Muscle of back (tissue), 11 donors: ENCODE results near the gene CCDC167. TPM values are rescaled to one million over a fixed set of nuclear protein-coding genes. Genes with fewer than 3 reads are reported as not detected.

Experiments used
- DNase-seq, 3 donors: peaks; one replicate each; pipeline versions ENCODE4 v3.0.0 to v3.0.0-alpha.2; 2013
- polyA plus RNA-seq, 10 donors: library from polyadenylated mRNA; unstranded; fragments of 120-200 nt; gene quantifications; one replicate each; pipeline ENCODE4 v1.2.1, GENCODE V29; 2013; ENCODE audit not compliant: insufficient read length in 10 of 10

The CCDC167 gene
- polyA plus RNA-seq, 10 donors = 18.5 to 26.6 (median 22.0) TPM

GRCh38 chr6:37491171-37491829 is 8.4 kb downstream of the CCDC167 start:
- no peak for DNase-seq

- no peak for DNase-seq
Observed at GRCh38 chr6:37490536-37491170, 9.0 kb downstream of the CCDC167 start.

GRCh38 chr6:37489697-37490336 is 9.9 kb downstream of the CCDC167 start:
- no peak for DNase-seq

- DNase-seq = no peak
Observed at GRCh38 chr6:37488476-37488875, 11.2 kb downstream of the CCDC167 start.

GRCh38 chr6:37487591-37488380 is 11.9 kb downstream of the CCDC167 start:
- no peak for DNase-seq

GRCh38 chr6:37486121-37486839 is 13.4 kb downstream of the CCDC167 start:
- DNase-seq = no peak

GRCh38 chr6:37485291-37485702 is 14.4 kb downstream of the CCDC167 start:
- DNase-seq = no peak

- no peak for DNase-seq
Observed at GRCh38 chr6:37484786-37485170, 14.9 kb downstream of the CCDC167 start.

- DNase-seq = peak; percentile 29 to 58 (median 51)
Observed at GRCh38 chr6:37483917-37484785, 15.5 kb downstream of the CCDC167 start.

GRCh38 chr6:37483252-37483901 is 16.3 kb downstream of the CCDC167 start:
- no peak for DNase-seq

- DNase-seq = no peak
Observed at GRCh38 chr6:37482606-37483251, 17.0 kb downstream of the CCDC167 start.

- DNase-seq = no peak
Observed at GRCh38 chr6:37481711-37482605, 17.7 kb downstream of the CCDC167 start.

GRCh38 chr6:37480951-37481534 is 18.6 kb downstream of the CCDC167 start:
- no peak for DNase-seq

GRCh38 chr6:37480118-37480736 is 19.5 kb downstream of the CCDC167 start:
- DNase-seq = no peak

GRCh38 chr6:37479266-37479854 is 20.3 kb downstream of the CCDC167 start:
- no peak for DNase-seq

GRCh38 chr6:37478827-37479226 is 20.9 kb downstream of the CCDC167 start:
- DNase-seq = no peak
